Placental epithelial cell (primary cell): ENCODE results near the gene RASGRP3. TPM values are rescaled to one million over a fixed set of nuclear protein-coding genes. Genes with fewer than 3 reads are reported as not detected.

ENCODE experiments used
- small RNA-seq: library from RNA; depleted of rRNA; stranded (forward); fragments of <200 nt; gene quantifications from one replicate; pipeline ENCODE3, GENCODE V24; 2012
- total RNA-seq: library from RNA; depleted of rRNA; stranded (reverse); fragments of >200 nt; gene quantifications from 2 replicates; pipeline ENCODE4 v1.2.3, GENCODE V29; 2012

The RASGRP3 gene
- not detected in 2 replicates for total RNA-seq

DNA sequence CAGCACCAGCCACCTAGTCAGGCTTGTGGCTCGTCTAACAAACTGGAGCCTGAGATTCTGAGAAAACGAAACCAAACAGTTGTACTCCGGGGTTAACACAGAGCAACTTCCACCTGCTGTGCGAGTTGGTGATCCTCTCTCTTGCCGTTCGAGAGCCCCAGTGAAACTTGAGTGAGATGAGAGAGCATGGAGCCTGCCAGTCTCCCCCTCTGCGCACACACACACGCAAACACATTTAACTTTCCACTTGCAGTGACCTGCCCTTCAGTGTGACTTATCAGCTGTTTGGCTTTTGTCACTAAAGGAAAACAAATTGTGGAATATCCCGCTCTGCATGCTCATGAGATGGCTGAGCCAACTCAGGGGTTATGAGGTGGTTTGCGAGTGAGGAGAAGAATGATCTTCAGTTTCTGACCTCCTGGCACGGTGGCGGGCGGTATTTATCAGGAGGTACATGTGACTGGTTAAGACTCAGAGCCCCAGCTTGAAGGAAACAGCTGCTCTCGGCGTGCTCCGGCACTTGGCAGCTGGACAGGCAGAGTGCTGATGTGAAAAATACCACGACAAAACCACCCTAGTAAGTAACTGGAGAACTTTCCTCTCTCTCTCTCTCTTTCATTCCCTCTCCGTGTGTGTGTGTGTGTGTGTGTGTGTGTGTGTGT, at the start of gene RASGRP3:
TSS of gene RASGRP3 (plus strand) at position 519 of the 662 bp plus-strand sequence. CDS start 38,488 bp downstream, outside the sequence.

DNA sequence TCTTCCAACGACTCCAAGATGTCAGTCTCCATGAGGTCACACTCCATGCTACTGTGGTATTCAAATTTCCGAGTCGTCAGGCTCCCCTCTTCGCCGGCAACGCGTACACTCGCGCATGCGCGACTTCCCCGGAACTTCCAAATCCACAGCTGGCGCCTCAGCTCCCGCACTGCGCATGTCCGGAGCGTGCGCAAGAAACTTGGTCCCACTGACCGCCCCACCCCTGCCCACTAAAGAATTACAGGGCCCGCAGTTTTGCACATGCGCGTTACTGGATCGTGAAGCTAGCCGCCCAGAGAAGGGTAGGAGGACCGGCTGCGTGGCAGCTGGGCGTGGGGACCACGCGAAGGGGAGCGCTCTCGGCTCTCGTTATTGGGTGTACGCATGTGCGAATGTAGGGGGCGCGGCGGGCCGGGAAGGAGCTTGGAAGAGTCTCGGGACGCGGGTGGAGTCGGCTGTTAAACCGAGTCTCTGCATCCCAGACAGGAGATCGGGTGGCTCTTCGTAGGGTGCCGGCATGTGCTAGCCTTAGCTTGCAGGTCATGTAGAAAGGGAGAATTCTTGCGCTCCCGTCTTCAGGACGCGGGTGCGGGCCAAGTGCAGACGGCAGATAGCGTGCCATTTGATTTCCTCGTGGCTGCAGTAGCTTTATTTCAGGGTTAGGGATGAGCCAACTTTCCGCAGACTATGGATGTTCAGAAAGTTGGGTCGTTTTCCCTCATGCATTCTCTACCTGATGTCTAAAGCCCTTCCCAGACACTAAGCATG, 122.9 kb downstream of the RASGRP3 start, which contains the start of gene FAM98A:
TSS of gene FAM98A (minus strand) at position 125 of the 768 bp plus-strand sequence. CDS start at position 47, 78 bp downstream.

Small RNA genes within 50 kb of the gene (small RNA-seq; reads per million reads assigned to genes)
- gene ATP6V0E1P3: not detected

Other genes starting within 250 kb of the RASGRP3 start
- 27.9 and 107 TPM in 2 replicates for gene FAM98A, start 122.7 kb downstream of the RASGRP3 start, total RNA-seq